NCI-H1417 (cell line): ENCODE results near the gene RFX6.
A peak's percentile ranks its signal among the peaks of the same experiment; 100 is the strongest.
"Not testable (repeated sequence)": the region's sequence is repeated elsewhere in the genome, so short reads cannot be mapped to it uniquely, and the experiment has no call there.

Experiments
- DNase-seq, 3 experiments: peaks; one replicate each; lab custom pipeline; 2025; lab: John Stamatoyannopoulos, UW

Gene RFX6, protein sequence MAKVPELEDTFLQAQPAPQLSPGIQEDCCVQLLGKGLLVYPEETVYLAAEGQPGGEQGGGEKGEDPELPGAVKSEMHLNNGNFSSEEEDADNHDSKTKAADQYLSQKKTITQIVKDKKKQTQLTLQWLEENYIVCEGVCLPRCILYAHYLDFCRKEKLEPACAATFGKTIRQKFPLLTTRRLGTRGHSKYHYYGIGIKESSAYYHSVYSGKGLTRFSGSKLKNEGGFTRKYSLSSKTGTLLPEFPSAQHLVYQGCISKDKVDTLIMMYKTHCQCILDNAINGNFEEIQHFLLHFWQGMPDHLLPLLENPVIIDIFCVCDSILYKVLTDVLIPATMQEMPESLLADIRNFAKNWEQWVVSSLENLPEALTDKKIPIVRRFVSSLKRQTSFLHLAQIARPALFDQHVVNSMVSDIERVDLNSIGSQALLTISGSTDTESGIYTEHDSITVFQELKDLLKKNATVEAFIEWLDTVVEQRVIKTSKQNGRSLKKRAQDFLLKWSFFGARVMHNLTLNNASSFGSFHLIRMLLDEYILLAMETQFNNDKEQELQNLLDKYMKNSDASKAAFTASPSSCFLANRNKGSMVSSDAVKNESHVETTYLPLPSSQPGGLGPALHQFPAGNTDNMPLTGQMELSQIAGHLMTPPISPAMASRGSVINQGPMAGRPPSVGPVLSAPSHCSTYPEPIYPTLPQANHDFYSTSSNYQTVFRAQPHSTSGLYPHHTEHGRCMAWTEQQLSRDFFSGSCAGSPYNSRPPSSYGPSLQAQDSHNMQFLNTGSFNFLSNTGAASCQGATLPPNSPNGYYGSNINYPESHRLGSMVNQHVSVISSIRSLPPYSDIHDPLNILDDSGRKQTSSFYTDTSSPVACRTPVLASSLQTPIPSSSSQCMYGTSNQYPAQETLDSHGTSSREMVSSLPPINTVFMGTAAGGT

GRCh38 chr6:116876635-116877611, at the start of gene RFX6:
Gene RFX6 (plus strand): TSS chr6:116877242. CDS start chr6:116877276, 34 bp downstream.
- DNase-seq: peak in 2 of 3 experiments; percentile 36 to 46

DNA sequence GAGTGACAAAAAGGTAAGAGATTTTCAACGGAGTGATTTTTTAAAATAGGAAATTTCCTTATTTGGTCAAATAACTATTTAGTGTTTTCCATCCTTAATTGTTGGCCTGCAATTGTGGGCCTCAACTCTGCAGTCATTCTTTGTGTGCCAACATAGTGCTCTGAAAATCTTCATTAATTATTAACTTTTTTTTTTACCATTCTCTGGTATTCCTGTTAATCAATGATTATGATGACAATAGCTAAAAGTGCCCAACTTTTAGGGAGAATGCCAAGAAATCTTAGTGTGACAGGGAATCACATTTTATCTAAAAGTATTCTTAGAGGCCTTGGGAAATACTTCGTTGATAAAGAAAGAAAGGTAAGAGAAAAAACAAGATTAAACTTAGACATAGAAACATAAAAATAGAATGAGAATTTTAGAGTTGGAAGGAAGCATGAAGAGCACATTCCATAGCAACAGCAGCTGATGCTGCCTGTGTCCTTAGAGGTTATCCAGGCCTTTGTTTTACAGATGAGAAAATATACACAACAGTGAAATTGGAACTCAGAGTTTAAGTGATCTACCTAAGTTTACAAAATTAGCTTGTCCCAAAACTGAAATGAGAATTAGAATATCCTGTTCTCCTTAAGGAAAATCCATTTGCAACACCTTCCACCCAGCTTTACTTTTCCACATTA, 49.3 kb upstream of the RFX6 start:
- no peak for DNase-seq

DNA sequence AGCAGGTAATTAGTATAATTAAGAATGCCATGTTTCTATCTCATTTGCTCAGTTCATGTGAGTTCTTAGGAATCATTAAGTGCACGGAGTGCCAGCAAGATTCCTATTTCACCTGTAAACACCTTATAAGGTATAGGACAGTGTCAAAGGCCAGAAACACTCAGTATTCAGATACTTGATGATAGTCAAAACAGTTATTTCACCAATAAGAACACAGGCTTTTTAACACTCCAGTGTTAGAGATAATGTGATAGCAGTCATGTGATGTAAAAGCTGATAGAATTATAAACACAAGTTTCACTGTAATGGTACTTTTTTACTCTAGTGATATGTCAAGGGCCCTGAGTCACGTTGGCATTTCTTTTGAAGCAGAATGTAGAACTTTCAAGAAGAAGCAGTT, 48.1 kb upstream of the RFX6 start, which contains the start of gene GPRC6A:
Gene GPRC6A (minus strand): TSS at position 101 of the 400 bp plus-strand sequence. CDS start 70 bp downstream, at position 31.
- DNase-seq: peak in 1 of 3 experiments; percentile 3

GRCh38 chr6:116834526-116834925, 42.5 kb upstream of the RFX6 start:
- not testable (repeated sequence) for DNase-seq

DNA sequence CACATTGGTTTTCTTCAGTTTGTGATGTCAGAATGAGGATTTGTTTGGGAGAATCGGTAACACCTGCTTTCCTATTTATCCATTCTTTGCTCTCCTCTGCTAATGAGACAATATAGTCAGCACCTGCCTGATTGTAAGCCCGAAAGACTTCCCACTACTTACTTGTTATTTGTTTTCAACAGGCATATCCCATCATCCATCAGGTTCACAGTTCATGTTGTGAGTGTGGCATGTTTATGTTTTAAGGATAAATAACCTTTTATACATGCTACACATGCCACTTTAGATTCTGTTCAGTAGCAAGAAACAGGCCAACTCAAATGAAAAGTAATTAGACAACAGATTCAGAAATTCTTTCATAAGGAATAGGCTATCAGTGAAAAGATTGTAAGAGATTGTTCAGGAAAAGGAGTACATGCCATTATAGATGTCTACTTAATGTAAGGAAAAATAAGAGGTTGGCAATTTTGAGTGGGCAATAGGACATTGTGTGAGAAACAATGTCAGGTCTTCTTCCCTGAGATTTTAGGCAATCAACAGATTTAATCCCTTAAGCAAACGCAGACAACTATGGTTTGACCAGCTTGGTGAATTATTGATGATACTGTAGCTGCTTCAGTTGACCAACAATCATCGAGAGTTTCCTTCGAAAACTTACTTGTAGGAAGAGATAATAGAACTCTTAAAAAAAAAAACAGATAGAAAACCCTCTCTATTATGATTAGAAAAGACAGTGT, 40.3 kb upstream of the RFX6 start:
- DNase-seq: peak in 2 of 3 experiments; percentile 34 to 80

GRCh38 chr6:116840091-116840490, 37.0 kb upstream of the RFX6 start:
- DNase-seq: no peak

GRCh38 chr6:116842459-116842858, 34.6 kb upstream of the RFX6 start:
- no peak for DNase-seq

DNA sequence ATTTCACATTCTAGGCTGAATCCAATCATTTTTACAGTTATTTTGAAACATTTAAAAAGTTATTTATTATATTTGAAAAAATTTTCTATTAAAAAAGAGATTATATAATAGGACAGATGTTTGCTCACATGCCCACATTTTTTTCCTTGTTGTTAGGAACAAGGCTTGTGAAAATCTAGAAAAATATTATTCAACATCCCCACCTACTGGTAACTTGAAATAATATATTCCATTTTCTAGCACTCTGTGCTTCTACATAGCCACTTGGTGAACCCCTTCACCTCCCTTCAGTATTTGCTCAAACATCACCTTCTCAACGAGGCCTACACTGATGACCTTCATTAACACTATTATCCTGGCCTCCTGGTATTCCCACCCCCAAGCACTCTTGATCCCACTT, 29.8 kb upstream of the RFX6 start:
- DNase-seq: peak in 2 of 3 experiments; percentile 4 to 67

- DNase-seq: no peak
Measured at GRCh38 chr6:116858060-116858459, 19.0 kb upstream of the RFX6 start.

DNA sequence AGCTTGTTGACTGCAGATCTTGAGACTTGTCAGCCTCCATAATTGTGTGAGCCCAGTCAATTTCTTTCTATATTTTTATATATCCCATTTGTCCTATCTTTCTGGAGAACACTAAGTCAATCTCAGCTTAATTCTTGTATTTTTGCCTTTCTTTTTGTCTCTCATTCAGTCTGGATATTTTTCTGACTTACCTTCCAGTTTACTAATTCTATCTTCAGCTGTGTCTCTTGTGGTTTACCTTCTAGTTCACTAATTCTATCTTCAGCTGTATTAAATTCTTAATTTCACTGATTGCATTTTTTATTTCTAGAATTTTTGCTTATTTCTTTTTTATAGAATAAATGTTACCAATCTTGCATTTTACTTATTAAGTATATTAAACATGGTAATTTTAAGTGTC, 17.8 kb upstream of the RFX6 start:
- no peak for DNase-seq

- peak in 2 of 3 experiments; percentile 2 to 6 for DNase-seq
Measured at GRCh38 chr6:116866281-116866871, 10.7 kb upstream of the RFX6 start.

DNA sequence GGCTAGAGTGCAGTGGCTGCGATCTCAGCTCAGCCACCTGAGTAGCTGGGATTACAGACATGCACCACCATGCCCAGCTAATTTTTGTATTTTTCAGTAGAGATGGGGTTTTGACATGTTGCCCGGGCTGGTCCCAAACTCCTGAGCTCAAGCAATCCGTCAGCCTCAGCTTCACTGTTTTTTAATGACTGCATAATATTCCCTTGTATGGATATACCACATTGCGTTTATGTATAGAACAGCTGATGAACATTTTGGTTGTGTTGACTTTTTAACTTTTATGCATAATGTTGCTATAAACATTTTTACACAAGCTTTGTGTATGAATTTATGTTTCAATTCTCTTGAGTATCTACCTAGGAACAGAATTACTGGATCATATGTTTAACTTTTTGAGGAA, 4.3 kb upstream of the RFX6 start:
- DNase-seq: no peak

DNA sequence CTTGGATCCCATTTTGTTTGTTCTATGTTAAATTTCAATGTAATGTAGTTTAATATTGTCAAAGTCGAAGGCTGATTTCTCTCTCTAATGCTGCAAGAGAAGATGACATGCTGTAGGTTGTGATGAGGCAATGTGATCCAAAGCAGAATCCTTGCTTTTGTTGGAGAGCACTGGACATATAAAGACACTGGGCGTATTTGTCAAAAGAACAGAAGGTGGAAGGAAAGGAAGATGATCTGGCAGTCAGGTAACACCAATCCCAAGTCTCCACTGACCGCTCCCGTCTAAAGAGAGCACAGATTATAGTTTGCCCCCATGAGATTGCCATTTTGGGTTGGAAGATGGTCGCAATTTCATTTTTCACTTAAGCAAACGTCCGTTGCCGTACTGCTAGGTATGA, 935 bp upstream of the RFX6 start:
- DNase-seq: no peak

GRCh38 chr6:116877743-116878142, 701 bp downstream of the RFX6 start:
- peak in 1 of 3 experiments; percentile 4 for DNase-seq

GRCh38 chr6:116881236-116881635, 4.2 kb downstream of the RFX6 start:
- peak in 1 of 3 experiments; percentile 19 for DNase-seq

DNA sequence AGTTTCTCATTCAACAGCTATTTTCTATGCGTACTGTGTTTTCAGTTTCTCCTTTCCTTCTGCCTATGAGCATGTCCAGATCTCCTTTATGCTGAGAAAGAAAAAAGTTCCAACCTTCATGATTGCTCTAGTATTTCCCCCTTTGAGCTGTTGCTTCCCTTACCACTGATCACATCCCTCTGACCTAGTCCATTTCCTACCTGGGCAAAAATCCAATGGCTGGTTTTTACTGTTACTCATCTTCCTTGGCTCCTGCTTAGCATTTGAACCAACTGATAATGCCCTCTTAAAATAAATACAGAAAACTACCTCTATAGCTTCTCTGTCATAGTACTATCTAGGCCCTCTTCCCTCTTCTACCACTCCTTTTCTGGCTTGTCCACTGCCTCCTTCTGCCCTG, 6.0 kb downstream of the RFX6 start:
- no peak for DNase-seq

GRCh38 chr6:116884530-116884929, 7.5 kb downstream of the RFX6 start:
- DNase-seq: peak in 1 of 3 experiments; percentile 29

GRCh38 chr6:116887168-116887567, 10.1 kb downstream of the RFX6 start:
- DNase-seq: no peak

- no peak for DNase-seq
Measured at GRCh38 chr6:116887894-116888293, 10.9 kb downstream of the RFX6 start.
